ENCODE results near the gene SLC30A1.

Gene SLC30A1

GRCh38 chr1:211603713-211604112 is 24.8 kb upstream of the SLC30A1 start:
- no peak for DNase-seq (ENCODE audit: insufficient read length, low spot score)
- FAIRE-seq, result no peak

GRCh38 chr1:211603191-211603701 is 24.3 kb upstream of the SLC30A1 start:
- no peak for DNase-seq (ENCODE audit: insufficient read length, low spot score)
- TF ChIP-seq CTCF (IDR thresholded peaks at IDR 0.05; ENCODE audit: insufficient read depth, missing control alignments), result no peak
- no peak for FAIRE-seq

More at GRCh38 chr1:211603713-211604112, 24.8 kb upstream of the SLC30A1 start:
- no peak for TF ChIP-seq CTCF (IDR thresholded peaks at IDR 0.05; ENCODE audit: insufficient read depth, missing control alignments)

GRCh38 chr1:211601982-211602670 is 23.2 kb upstream of the SLC30A1 start:
- FAIRE-seq (no peak), DNase-seq (ENCODE audit: insufficient read length, low spot score) (no peak)
- no peak for TF ChIP-seq CTCF (IDR thresholded peaks at IDR 0.05; ENCODE audit: insufficient read depth, missing control alignments)

GRCh38 chr1:211601159-211601558 is 22.2 kb upstream of the SLC30A1 start:
- TF ChIP-seq CTCF (IDR thresholded peaks at IDR 0.05; ENCODE audit: insufficient read depth, missing control alignments), result no peak
- FAIRE-seq, result no peak
- no peak for DNase-seq (ENCODE audit: insufficient read length, low spot score)

GRCh38 chr1:211599250-211599649 is 20.3 kb upstream of the SLC30A1 start:
- DNase-seq (ENCODE audit: insufficient read length, low spot score) (no peak), FAIRE-seq (no peak)
- no peak for TF ChIP-seq CTCF (IDR thresholded peaks at IDR 0.05; ENCODE audit: insufficient read depth, missing control alignments)

- no peak for FAIRE-seq
- no peak for TF ChIP-seq CTCF (IDR thresholded peaks at IDR 0.05; ENCODE audit: insufficient read depth, missing control alignments)
- no peak for DNase-seq (ENCODE audit: insufficient read length, low spot score)
Observed at GRCh38 chr1:211598514-211598913, 19.6 kb upstream of the SLC30A1 start.

GRCh38 chr1:211596418-211597181 is 17.6 kb upstream of the SLC30A1 start:
- DNase-seq (ENCODE audit: insufficient read length, low spot score), result no peak
- TF ChIP-seq CTCF (IDR thresholded peaks at IDR 0.05; ENCODE audit: insufficient read depth, missing control alignments), result no peak
- no peak for FAIRE-seq
